ENCODE data around the gene RANBP9. TPM values are rescaled to one million over a fixed set of nuclear protein-coding genes. Genes with fewer than 3 reads are reported as not detected.
A peak's percentile ranks its signal among the peaks of the same experiment; 100 is the strongest.

RANBP9 gene
- total and polyA plus RNA-seq, 9 of the 15 experiments (the other 6 are each of a cell fraction or from before 2014, with no cell fraction given) = 27.5 to 130 (median 61.5) TPM

DNA sequence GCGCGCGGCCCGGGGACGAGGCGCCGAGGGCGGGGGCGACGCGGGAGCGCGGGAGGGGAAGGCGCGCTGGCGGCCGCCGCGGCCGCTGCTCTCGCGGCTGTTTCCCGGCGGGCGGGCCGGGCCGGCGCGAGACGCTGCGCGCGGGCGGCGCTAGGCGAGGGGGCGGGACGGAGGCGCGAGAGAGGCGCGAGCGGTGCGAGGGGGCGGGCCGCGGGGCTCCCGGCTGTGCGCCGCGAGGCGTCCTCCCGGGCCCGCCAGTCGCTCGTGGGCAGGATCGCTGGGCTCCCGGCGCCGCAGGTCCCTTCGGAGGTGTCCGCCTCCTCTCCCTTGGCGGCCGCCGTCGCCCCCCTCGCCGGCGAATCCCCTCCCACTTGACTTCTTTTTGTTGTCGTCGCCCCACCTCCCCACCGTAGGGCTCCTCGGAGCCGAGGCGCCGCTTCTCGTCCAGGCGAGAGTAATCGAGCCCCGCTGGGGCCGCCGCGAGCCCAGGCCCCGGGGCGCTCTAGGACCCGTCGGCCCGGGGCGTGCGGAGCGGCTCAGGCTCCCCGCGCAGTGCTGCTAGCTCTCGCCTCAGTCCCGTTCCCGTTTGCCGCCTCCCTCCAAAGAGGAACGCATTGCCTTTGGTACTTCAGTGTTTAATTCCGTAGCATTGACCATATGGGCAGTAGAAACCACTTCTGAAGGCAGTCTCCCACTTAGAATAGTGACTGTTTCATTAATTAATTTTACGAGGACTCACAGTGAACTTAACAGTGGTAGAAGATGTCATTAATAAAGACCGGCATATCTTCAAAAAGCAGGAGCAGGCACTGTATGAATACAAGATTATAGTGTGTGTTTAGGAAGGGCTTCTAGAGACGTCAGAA lies at the start of gene RANBP9 (continued):
- TF ChIP-seq E2F3 (CRISPR knock-in tag; IDR thresholded peaks at IDR 0.05) (0 out of 2 replicates have a peak, but pooled peaks have one; percentile 56), THRB (CRISPR knock-in tag; conservative IDR thresholded peaks at IDR 0.05) (no peak), ZBTB11 (CRISPR knock-in tag; IDR thresholded peaks at IDR 0.05) (peak in 1 of 3 experiments; percentile 83; a peak in 2 of 6 replicates), ZNF212 (CRISPR knock-in tag; IDR thresholded peaks at IDR 0.05) (peak; percentile 66; the same call in 1 of the 2 replicates), E2F8 (IDR thresholded peaks at IDR 0.05; ENCODE audit: low read depth, partially characterized antibody) (peak; percentile 82), HNRNPLL (IDR thresholded peaks at IDR 0.05; ENCODE audit: low read depth, low read length, poor library complexity, severe bottlenecking) (no peak), CHD4 (IDR thresholded peaks at IDR 0.05; ENCODE audit: insufficient read depth, insufficient replicate concordance, low read depth, low read length, poor library complexity, severe bottlenecking) (no peak), RHOXF2B (CRISPR knock-in tag; conservative IDR thresholded peaks at IDR 0.05) (no peak), ZMIZ1 (IDR thresholded peaks at IDR 0.05; ENCODE audit: low read depth in 2 of 2, low read length in 2 of 2) (peak; percentile 76 to 93), CHD1 (IDR thresholded peaks at IDR 0.05; ENCODE audit: low read length) (no peak)
- TF ChIP-seq, protein P1, sequence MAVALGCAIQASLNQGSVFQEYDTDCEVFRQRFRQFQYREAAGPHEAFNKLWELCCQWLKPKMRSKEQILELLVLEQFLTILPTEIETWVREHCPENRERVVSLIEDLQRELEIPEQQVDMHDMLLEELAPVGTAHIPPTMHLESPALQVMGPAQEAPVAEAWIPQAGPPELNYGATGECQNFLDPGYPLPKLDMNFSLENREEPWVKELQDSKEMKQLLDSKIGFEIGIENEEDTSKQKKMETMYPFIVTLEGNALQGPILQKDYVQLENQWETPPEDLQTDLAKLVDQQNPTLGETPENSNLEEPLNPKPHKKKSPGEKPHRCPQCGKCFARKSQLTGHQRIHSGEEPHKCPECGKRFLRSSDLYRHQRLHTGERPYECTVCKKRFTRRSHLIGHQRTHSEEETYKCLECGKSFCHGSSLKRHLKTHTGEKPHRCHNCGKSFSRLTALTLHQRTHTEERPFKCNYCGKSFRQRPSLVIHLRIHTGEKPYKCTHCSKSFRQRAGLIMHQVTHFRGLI (CRISPR knock-in tag; IDR thresholded peaks at IDR 0.05) = no peak

Data from K562 (cell line).